Pancreas (tissue), 10 donors: ENCODE data around the gene CFAP74. TPM values are rescaled to one million over a fixed set of nuclear protein-coding genes. Genes with fewer than 3 reads are reported as not detected.

Experiments used
- ATAC-seq, 4 donors: fragments of 200-7000 bp; cut with Tn5 transposase; one replicate each; pipeline versions ENCODE4 v1.8.0 to v1.9.1; 2020; ENCODE audit warnings: mild to moderate bottlenecking in 4 of 4, moderate library complexity in 4 of 4
- DNase-seq, 6 donors: peaks; one replicate each; pipeline ENCODE4 v3.0.0-alpha.2; 2020
- FAIRE-seq: peaks from 2 replicates; lab custom pipeline; 2012; peaks lifted over from hg19 to GRCh38; lab: Jason Lieb, UNC
- H3K27ac ChIP-seq, 4 donors: fragments of 200-600 bp; sonication (generic); 1 replicate in 3 of 4; 2 replicates in 1 of 4; pipeline versions ENCODE4 v1.5.0 to v1.8.0; 2020
- H3K27me3 ChIP-seq, 4 donors: fragments of 200-600 bp; one replicate each; pipeline ENCODE4 v1.8.0; 2021
- H3K36me3 ChIP-seq, 3 donors: fragments of 200-600 bp; sonication (generic) in 1 of 3; one replicate each; pipeline versions ENCODE4 v1.5.0 to v1.8.0; 2020 to 2021
- H3K4me1 ChIP-seq, 3 donors: fragments of 200-600 bp; one replicate each; pipeline ENCODE4 v1.8.0; 2021
- H3K4me3 ChIP-seq, 4 donors: fragments of 200-600 bp; sonication (generic) in 2 of 4; one replicate each; pipeline versions ENCODE4 v1.5.0 to v1.8.0; 2020 to 2021
- H3K9me3 ChIP-seq, 4 donors: fragments of 200-600 bp; one replicate each; pipeline ENCODE4 v1.8.0; 2021
- CTCF ChIP-seq, 4 donors: fragments of 200-600 bp; sonication (generic) in 3 of 4; IDR thresholded peaks; one replicate each; pipeline versions ENCODE4 v1.5.0 to v1.8.0; 2021; ENCODE audit warnings: antibody characterized with exemption in 4 of 4
- WGBS, 2 donors: extraction: QIAGEN DNeasy Blood & Tissue Kit; methylation state at CpG; one replicate each; pipeline ENCODE4 v1.1.7; 2013; 5-methylcytosine and 5-hydroxymethylcytosine counted together
- intact Hi-C, 3 donors: fragments of 100-400 bp; cut with DNase I; formaldehyde crosslinking; loops; one replicate each; pipeline versions ENCODE4 v1.11.1 to v1.14.2; 2022
- polyA plus RNA-seq, 2 donors: library from polyadenylated mRNA; stranded (reverse); fragments of 200-250 nt; gene quantifications; one replicate each; pipeline ENCODE4 v1.2.3, GENCODE V29; 2013
- total RNA-seq, 6 donors: library from RNA; stranded (reverse); fragmentation: NEBNext Ultra II Directional in 4 of 6; extraction: Animal tissue kit (Norgen Biotek cat#: 25700) in 4 of 6; gene quantifications; one replicate each; pipeline versions ENCODE4 v1.2.1 to v1.2.4, GENCODE V29; 2021 to 2023
- donor health status: healthy with polysubstance abuse.
- donor health status: DM: no; HTN: no; CAD: no; lungs with moderate emphysema.
- donor health status: DM: no; HTN: no; CAD: no.
- donor health status: control.
- donor health status: control.
- donor health status: Bipolar disorder and iron deficiency.
- donor health status: DM: yes; HTN: yes; CAD: no.
- donor health status: DM: no; HTN: no; CAD: no.
- donor health status: DM: no; HTN: no; CAD: no.
- donor health status: DM: yes; HTN: yes; CAD: no.

Gene CFAP74
- total and polyA plus RNA-seq, 8 donors = 0.08 to 0.16 TPM; not detected in 6

DNA sequence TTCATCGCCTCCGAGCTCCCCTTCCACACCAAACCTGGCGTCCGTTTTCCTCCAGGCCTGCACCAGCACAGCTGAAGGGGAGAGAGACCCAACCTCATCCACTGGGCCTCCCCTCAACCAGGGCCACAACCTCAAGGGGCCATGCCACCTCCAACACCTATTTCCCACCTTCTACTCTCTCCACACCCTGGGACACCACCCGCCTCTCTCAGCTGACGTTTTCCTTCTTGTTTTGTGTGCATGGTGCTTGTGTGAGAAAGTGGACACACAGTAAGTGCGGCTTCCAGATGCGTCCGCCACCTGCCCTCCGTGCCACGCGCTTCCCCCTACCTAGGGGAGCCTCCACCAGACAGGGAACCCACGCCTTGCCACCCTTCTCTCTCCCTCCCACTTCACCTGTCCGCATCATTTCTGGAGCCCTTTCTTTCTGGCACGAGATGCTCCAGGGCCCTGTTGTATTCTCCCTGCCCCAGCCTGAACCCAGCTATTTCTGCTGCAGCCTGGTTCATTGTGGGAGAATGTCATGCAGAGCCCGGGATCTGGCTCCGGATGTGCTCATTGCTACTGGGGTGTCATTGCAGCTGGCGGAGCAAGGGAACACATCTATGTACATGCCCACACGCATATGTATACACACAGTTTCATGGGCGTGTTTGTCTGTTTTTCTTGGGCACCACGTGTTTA lies 111.4 kb downstream of the CFAP74 start:
- Histone ChIP-seq H3K9me3 (no peaks in the 10 kb centered on the region), H3K27ac (peak overlapping the region; percentile 68 to 88 (median 82)), H3K36me3 (no peaks in the 10 kb centered on the region), H3K27me3 (no peaks in the 10 kb centered on the region), H3K4me3 (peak overlapping the region; percentile 38 to 93 (median 70)), H3K4me1 (peaks cover 20 to 25% (median 23%) of the 10 kb centered on the region in 3 donors)
- FAIRE-seq = no peak
- ATAC-seq = peak; percentile 1 to 3 (median 2)
- WGBS, 2 donors = 22 to 27% methylated on average over 21 of the region's 21 CpGs
- peak in 5 of 6 donors; percentile 21 to 75 (median 45) for DNase-seq
- intact Hi-C loops = loop anchor here in 1 of 3 donors (10.0 kb wide), 1 partner anchor 107 kb away; no protein-coding TSS in a partner anchor
- no peak for TF ChIP-seq CTCF (IDR thresholded peaks at IDR 0.05)

- Histone ChIP-seq H3K9me3 (no peaks in the 10 kb centered on the region), H3K36me3 (no peaks in the 10 kb centered on the region), H3K4me3 (peak overlapping the region; percentile 38 to 93 (median 70)), H3K27ac (peak overlapping the region; percentile 68 to 88 (median 82)), H3K27me3 (no peaks in the 10 kb centered on the region), H3K4me1 (peaks cover 20 to 28% (median 26%) of the 10 kb centered on the region in 3 donors)
- ATAC-seq (peak; percentile 74 to 80 (median 74)), DNase-seq (peak; percentile 66 to 92 (median 86)), FAIRE-seq (no peak)
- WGBS, 2 donors = 1 to 2% methylated on average over 41 to 57 of the region's 59 CpGs
- no peak for TF ChIP-seq CTCF (IDR thresholded peaks at IDR 0.05)
- intact Hi-C loops = loop anchor here in 1 of 3 donors (10.0 kb wide), 1 partner anchor 107 kb away; no protein-coding TSS in a partner anchor
Observed at GRCh38 chr1:1891349-1892078, 112.1 kb downstream of the CFAP74 start.

DNA sequence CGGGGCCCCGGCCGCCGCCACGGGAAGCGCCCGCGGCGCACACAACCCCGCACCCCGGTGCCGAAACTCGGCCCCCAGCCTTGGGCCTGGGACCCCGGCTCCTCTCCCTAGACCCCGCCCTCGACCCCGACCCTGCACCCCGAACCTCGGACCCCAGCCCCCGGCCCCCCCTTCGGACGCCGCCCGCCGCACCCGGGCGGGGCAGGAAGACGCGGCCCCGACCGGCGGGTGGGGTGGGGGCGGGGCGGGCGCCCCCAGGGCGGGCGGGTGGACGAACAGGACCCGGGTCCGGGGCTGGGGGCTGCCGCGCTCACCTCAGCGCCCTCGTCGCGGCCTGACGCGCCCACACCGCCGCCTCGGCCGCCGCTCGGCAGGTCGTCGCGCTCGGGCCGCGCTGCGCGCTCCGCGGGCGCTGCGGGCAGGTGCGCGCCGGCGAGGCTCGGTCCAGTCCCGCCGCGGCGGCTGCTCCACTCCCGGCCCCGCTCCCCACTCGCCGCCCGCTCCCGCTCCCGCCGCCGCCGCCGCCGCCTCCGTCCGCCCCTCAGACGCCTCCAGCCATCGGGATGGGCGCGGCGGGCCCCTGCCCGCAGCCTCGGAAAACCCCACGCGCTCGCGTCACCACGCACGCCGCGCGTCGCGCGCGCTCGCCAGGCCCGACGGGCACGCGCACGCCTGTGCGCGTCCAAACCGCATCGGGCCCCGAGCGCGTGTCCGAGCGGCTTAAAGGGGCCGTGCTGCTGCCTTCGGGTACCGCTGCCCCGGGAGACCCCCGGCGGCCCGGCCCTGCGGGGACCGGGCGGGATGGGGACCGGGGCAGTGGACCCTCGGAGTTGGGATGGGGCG lies 112.9 kb downstream of the CFAP74 start, which contains the start of gene GNB1:
Gene GNB1, minus strand, starts transcription at position 582 of the 843 bp plus-strand sequence. CDS start 65,634 bp downstream, outside the sequence.
- peaks cover 20 to 28% (median 26%) of the 10 kb centered on the region in 3 donors for H3K4me1 ChIP-seq
- H3K27me3 ChIP-seq = no peaks in the 10 kb centered on the region
- peak within 1 kb of the TSS; percentile 68 to 88 (median 82) for H3K27ac ChIP-seq
- H3K9me3 ChIP-seq = no peaks in the 10 kb centered on the region
- TF ChIP-seq CTCF (IDR thresholded peaks at IDR 0.05) = no peak
- FAIRE-seq = no peak
- 0 to 1% methylated on average over 50 to 137 of the region's 137 CpGs for WGBS, 2 donors
- intact Hi-C loops = loop anchor here in 1 of 3 donors (10.0 kb wide), 1 partner anchor 106 kb away; no protein-coding TSS in a partner anchor
- no peaks in the 10 kb centered on the region for H3K36me3 ChIP-seq
- peak; percentile 82 to 92 (median 88) for ATAC-seq
- H3K4me3 ChIP-seq = peak within 1 kb of the TSS; percentile 60 to 93 (median 70)
- DNase-seq = peak; percentile 85 to 95 (median 90)

- Histone ChIP-seq H3K4me3 (peak overlapping the region; percentile 60 to 93 (median 70)), H3K27ac (peak overlapping the region in 3 of 4 donors; percentile 24 to 88 (median 67)), H3K9me3 (no peaks in the 10 kb centered on the region), H3K4me1 (peaks cover 18 to 28% (median 26%) of the 10 kb centered on the region in 3 donors), H3K27me3 (no peaks in the 10 kb centered on the region), H3K36me3 (no peaks in the 10 kb centered on the region)
- 0 to 1% methylated on average over 86 to 88 of the region's 88 CpGs for WGBS, 2 donors
- ATAC-seq = peak in 1 of 4 donors; percentile 8
- TF ChIP-seq CTCF (IDR thresholded peaks at IDR 0.05) = no peak
- peak in 5 of 6 donors; percentile 23 to 81 (median 56) for DNase-seq
- no peak for FAIRE-seq
- intact Hi-C loops = loop anchor here in 2 of 3 donors (10.0 kb wide), 1 partner anchor 105 kb away; no protein-coding TSS in a partner anchor
Observed at GRCh38 chr1:1889847-1890505, 113.6 kb downstream of the CFAP74 start.
